Dermis microvascular lymphatic vessel endothelial cell (primary cell): ENCODE results near the gene PRMT7. TPM values are rescaled to one million over a fixed set of nuclear protein-coding genes. Genes with fewer than 3 reads are reported as not detected.

Source experiments
- DNase-seq, 2 donors: peaks; one replicate each; pipeline versions ENCODE4 v3.0.0 to v3.0.0-alpha.2; 2010; ENCODE audit warnings: low read depth in 2 of 2
- total RNA-seq: library from RNA; depleted of rRNA; stranded (reverse); fragments of >200 nt; gene quantifications from 2 replicates; pipeline ENCODE4 v1.2.1, GENCODE V29; 2014

The PRMT7 gene
- total RNA-seq, 1 donor from 2014 or later, result 24.5 TPM

GRCh38 chr16:68362262-68362913 lies 51.6 kb downstream of the PRMT7 start:
- no peak for DNase-seq

- DNase-seq, result no peak
These were observed 52.3 kb downstream of the PRMT7 start for GRCh38 chr16:68362947-68363657.

- DNase-seq, result no peak
These were observed 53.1 kb downstream of the PRMT7 start for GRCh38 chr16:68363658-68364521.

- DNase-seq, result no peak
These were observed 53.8 kb downstream of the PRMT7 start for GRCh38 chr16:68364561-68364998.

GRCh38 chr16:68365167-68365817 lies 54.5 kb downstream of the PRMT7 start:
- DNase-seq, result no peak

GRCh38 chr16:68366062-68366461 lies 55.2 kb downstream of the PRMT7 start:
- DNase-seq, result no peak

GRCh38 chr16:68367030-68367429 lies 56.2 kb downstream of the PRMT7 start:
- peak; percentile 21 to 50 for DNase-seq

- no peak for DNase-seq
These were observed 56.6 kb downstream of the PRMT7 start for GRCh38 chr16:68367440-68367839.

- no peak for DNase-seq
These were observed 57.1 kb downstream of the PRMT7 start for GRCh38 chr16:68367891-68368290.

- DNase-seq, result no peak
These were observed 57.6 kb downstream of the PRMT7 start for GRCh38 chr16:68368301-68368888.

- no peak for DNase-seq
These were observed 58.3 kb downstream of the PRMT7 start for GRCh38 chr16:68369168-68369567.

GRCh38 chr16:68369697-68370580 lies 59.1 kb downstream of the PRMT7 start:
- no peak for DNase-seq

GRCh38 chr16:68370581-68371275 lies 59.9 kb downstream of the PRMT7 start:
- no peak for DNase-seq

- DNase-seq, result no peak
These were observed 60.4 kb downstream of the PRMT7 start for GRCh38 chr16:68371276-68371651.

GRCh38 chr16:68371706-68372380 lies 61.0 kb downstream of the PRMT7 start:
- DNase-seq, result no peak

- no peak for DNase-seq
These were observed 61.5 kb downstream of the PRMT7 start for GRCh38 chr16:68372381-68372720.

GRCh38 chr16:68372806-68373205 lies 62.0 kb downstream of the PRMT7 start:
- no peak for DNase-seq

GRCh38 chr16:68373528-68374245 lies 62.9 kb downstream of the PRMT7 start:
- DNase-seq, result no peak
